H9 (cell line): ENCODE data around the gene KLHDC8A. TPM values are rescaled to one million over a fixed set of nuclear protein-coding genes. Genes with fewer than 3 reads are reported as not detected.

Experiments used
- DNase-seq: peaks from one replicate; pipeline ENCODE4 v3.0.0-alpha.2; 2017
- H2AFZ ChIP-seq: one replicate; pipeline ENCODE4 v1.6.1; 2013; ENCODE audit warnings: mild to moderate bottlenecking, low read length, control low read depth, moderate library complexity
- H2AK5ac ChIP-seq: 2 replicates; pipeline ENCODE4 v1.6.1; 2013; ENCODE audit warnings: low read length, control low read depth, mixed read lengths; ENCODE audit not compliant: insufficient read length
- H2BK120ac ChIP-seq: one replicate; pipeline ENCODE4 v1.6.1; 2013; ENCODE audit warnings: low read depth, mild to moderate bottlenecking, low read length, control low read depth, inconsistent platforms; ENCODE audit not compliant: poor library complexity, severe bottlenecking
- H2BK12ac ChIP-seq: 2 replicates; pipeline ENCODE4 v1.6.1; 2013; ENCODE audit warnings: low read length, control low read depth, mixed read lengths, low read depth; ENCODE audit not compliant: insufficient read length
- H2BK15ac ChIP-seq: 2 replicates; pipeline ENCODE4 v1.6.1; 2013; ENCODE audit warnings: low read depth, low read length, control low read depth
- H2BK20ac ChIP-seq: one replicate; pipeline ENCODE4 v1.6.1; 2013; ENCODE audit warnings: low read depth, mild to moderate bottlenecking, low read length, control low read depth, inconsistent platforms; ENCODE audit not compliant: poor library complexity, severe bottlenecking
- H2BK5ac ChIP-seq: 2 replicates; pipeline ENCODE4 v1.6.1; 2013; ENCODE audit warnings: low read length, control low read depth, mixed read lengths; ENCODE audit not compliant: insufficient read length
- H3K14ac ChIP-seq: 2 replicates; pipeline ENCODE4 v1.6.1; 2013; ENCODE audit warnings: low read length, control low read depth; ENCODE audit not compliant: insufficient read depth
- H3K18ac ChIP-seq: 2 replicates; pipeline ENCODE4 v1.6.1; 2013; ENCODE audit warnings: low read depth, mild to moderate bottlenecking, mixed read lengths, low read length, control low read depth; ENCODE audit not compliant: insufficient read length
- H3K23ac ChIP-seq: 2 replicates; pipeline ENCODE4 v1.6.1; 2013; ENCODE audit warnings: low read length, control low read depth, mixed read lengths, low read depth; ENCODE audit not compliant: insufficient read length
- H3K23me2 ChIP-seq: 2 replicates; pipeline ENCODE4 v1.6.1; 2013; ENCODE audit warnings: low read depth, mild to moderate bottlenecking, mixed read lengths, low read length, control low read depth; ENCODE audit not compliant: insufficient read length, poor library complexity, severe bottlenecking
- H3K27ac ChIP-seq: 2 replicates; pipeline ENCODE4 v1.5.1; 2013; ENCODE audit warnings: low read length, control low read depth, mixed read lengths, low read depth; ENCODE audit not compliant: insufficient read length
- H3K27me3 ChIP-seq: 2 replicates; pipeline ENCODE4 v1.6.1; 2013; ENCODE audit warnings: low read length, control low read depth, inconsistent platforms; ENCODE audit not compliant: insufficient read depth
- H3K4ac ChIP-seq: 2 replicates; pipeline ENCODE4 v1.6.1; 2013; ENCODE audit warnings: low read depth, mild to moderate bottlenecking, control low read depth, inconsistent platforms, low read length, moderate library complexity
- H3K4me1 ChIP-seq: 2 replicates; pipeline ENCODE4 v1.6.1; 2013; ENCODE audit warnings: low read length, control low read depth, inconsistent platforms; ENCODE audit not compliant: insufficient read depth
- H3K4me2 ChIP-seq: 2 replicates; pipeline ENCODE4 v1.6.1; 2013; ENCODE audit warnings: low read length, control low read depth, mixed read lengths; ENCODE audit not compliant: insufficient read length, insufficient read depth
- H3K56ac ChIP-seq: 2 replicates; pipeline ENCODE4 v1.6.1; 2013; ENCODE audit warnings: low read depth, mild to moderate bottlenecking, mixed read lengths, low read length, control low read depth; ENCODE audit not compliant: insufficient read length
- H3K79me1 ChIP-seq: 2 replicates; pipeline ENCODE4 v1.6.1; 2013; ENCODE audit warnings: low read depth, mild to moderate bottlenecking, moderate library complexity, low read length, control low read depth, inconsistent platforms; ENCODE audit not compliant: insufficient read depth, poor library complexity, severe bottlenecking
- H3K79me2 ChIP-seq: 2 replicates; pipeline ENCODE4 v1.6.1; 2013; ENCODE audit warnings: low read length, control low read depth, inconsistent platforms; ENCODE audit not compliant: insufficient read depth
- H3K9ac ChIP-seq: 2 replicates; pipeline ENCODE4 v1.6.1; 2013; ENCODE audit warnings: low read length, control low read depth, mixed read lengths; ENCODE audit not compliant: insufficient read length; ENCODE audit errors: extremely low read depth
- H3K9me3 ChIP-seq: one replicate; pipeline ENCODE4 v1.6.1; 2013; ENCODE audit warnings: low read depth, low read length, inconsistent platforms; ENCODE audit not compliant: control insufficient read depth
- H3T11ph ChIP-seq: one replicate; pipeline ENCODE4 v1.6.1; 2013; ENCODE audit warnings: mild to moderate bottlenecking, low read length, control low read depth, inconsistent platforms
- H4K20me1 ChIP-seq: one replicate; pipeline ENCODE4 v1.6.1; 2013; ENCODE audit not compliant: control insufficient read depth, insufficient read length, insufficient read depth
- H4K5ac ChIP-seq: 2 replicates; pipeline ENCODE4 v1.6.1; 2013; ENCODE audit warnings: low read depth, mild to moderate bottlenecking, mixed read lengths, low read length, control low read depth; ENCODE audit not compliant: insufficient read length
- H4K8ac ChIP-seq: replicated peaks from 2 replicates; pipeline ENCODE4 v1.6.1; 2013; ENCODE audit warnings: low read length, control low read depth, mixed read lengths, low read depth; ENCODE audit not compliant: insufficient read length
- H4K91ac ChIP-seq: 2 replicates; pipeline ENCODE4 v1.6.1; 2013; ENCODE audit warnings: low read depth, mild to moderate bottlenecking, moderate library complexity, mixed read lengths, low read length, control low read depth; ENCODE audit not compliant: insufficient read length
- H3K27ac Mint-ChIP-seq, 3 experiments: 2 replicates in 2 of 3; 3 replicates in 1 of 3; pipeline ENCODE4 v1.8.0; 2020 to 2021; ENCODE audit warnings: mixed read lengths in 3 of 3, mild to moderate bottlenecking in 1 of 3, moderate library complexity in 1 of 3
- H3K27me3 Mint-ChIP-seq: 2 replicates; pipeline ENCODE4 v1.8.0; 2021; ENCODE audit warnings: low read depth, mild to moderate bottlenecking, moderate library complexity, mixed read lengths
- H3K36me3 Mint-ChIP-seq, 3 experiments: 2 replicates in 2 of 3; 3 replicates in 1 of 3; pipeline ENCODE4 v1.8.0; 2020 to 2021; ENCODE audit warnings: low read depth in 3 of 3, mixed read lengths in 3 of 3; ENCODE audit not compliant: insufficient read depth in 1 of 3
- H3K4me1 Mint-ChIP-seq, 2 experiments: 2 replicates each; pipeline ENCODE4 v1.8.0; 2020; ENCODE audit warnings: mixed read lengths in 2 of 2
- H3K4me3 Mint-ChIP-seq, 2 experiments: 2 replicates in 1 of 2; 3 replicates in 1 of 2; pipeline ENCODE4 v1.8.0; 2020 to 2021; ENCODE audit warnings: mild to moderate bottlenecking in 2 of 2, mixed read lengths in 2 of 2, moderate library complexity in 1 of 2
- H3K9me3 Mint-ChIP-seq, 2 experiments: 2 replicates in 1 of 2; 3 replicates in 1 of 2; pipeline ENCODE4 v1.8.0; 2020; ENCODE audit warnings: mild to moderate bottlenecking in 2 of 2, mixed read lengths in 2 of 2, moderate library complexity in 1 of 2
- CTCF ChIP-seq: fragments of 200-600 bp; sonication (generic); conservative IDR thresholded peaks from 3 replicates; pipeline ENCODE4 v1.8.0; 2021; ENCODE audit warnings: antibody characterized with exemption, mild to moderate bottlenecking
- WGBS: extraction: QIAGEN DNeasy Blood & Tissue Kit; methylation state at CpG from one replicate; pipeline ENCODE4 v1.1.7; 2013; ENCODE audit warnings: missing lambda C conversion rate, low lambda C conversion rate, mixed read lengths; ENCODE audit not compliant: insufficient read length; ENCODE audit errors: extremely low coverage; 5-methylcytosine and 5-hydroxymethylcytosine counted together
- total RNA-seq: library from RNA; stranded (reverse); gene quantifications from 2 replicates; pipeline ENCODE4 v1.2.1, GENCODE V29; 2021

The KLHDC8A gene
- total RNA-seq, 1 experiment from 2014 or later, result 0.96 TPM

GRCh38 chr1:205338011-205338410, 18.7 kb downstream of the KLHDC8A start:
- H3K27me3 Mint-ChIP-seq, result peaks cover 43% of the 10 kb centered on the region
- Histone ChIP-seq H3K9ac (no peak overlapping the region), H4K20me1 (no peaks in the 10 kb centered on the region), H2BK20ac (no peak overlapping the region), H2BK120ac (no peak overlapping the region), H3K9me3 (no peaks in the 10 kb centered on the region), H3K14ac (no peak overlapping the region), H3K4me2 (no peak overlapping the region), H3K27me3 (peaks cover 9% of the 10 kb centered on the region; the same call in 1 of the 2 replicates), H3K4me1 (peaks cover 9% of the 10 kb centered on the region), H2AK5ac (no peak overlapping the region), H3K4ac (no peak overlapping the region), H4K5ac (no peak overlapping the region), H4K91ac (no peak overlapping the region), H3K18ac (no peak overlapping the region), H2BK12ac (no peak overlapping the region), H4K8ac (no peak overlapping the region), H3T11ph (no peak overlapping the region), H2BK15ac (no peak overlapping the region), H2AFZ (no peak overlapping the region), H3K56ac (no peak overlapping the region), H3K27ac (no peak overlapping the region), H3K23me2 (no peaks in the 10 kb centered on the region), H2BK5ac (no peak overlapping the region), H3K79me1 (no peaks in the 10 kb centered on the region), H3K23ac (no peak overlapping the region), H3K79me2 (no peaks in the 10 kb centered on the region)
- WGBS, result no CpG with 5 or more reads among the region's 7 CpGs
- no peak for DNase-seq
- no peak overlapping the region for H3K4me3 Mint-ChIP-seq
- H3K4me1 Mint-ChIP-seq, result peaks cover 31 to 34% of the 10 kb centered on the region in 2 experiments
- no peak for TF ChIP-seq CTCF
- H3K36me3 Mint-ChIP-seq, result peaks cover 0 to 2% (median 0%) of the 10 kb centered on the region in 3 experiments; a peak in 1 of 7 replicates
- no peaks in the 10 kb centered on the region for H3K9me3 Mint-ChIP-seq
- no peak overlapping the region for H3K27ac Mint-ChIP-seq
